ENCODE results near the gene LIAS.

LIAS gene

GRCh38 chr4:39528061-39528465 lies 69.2 kb downstream of the LIAS start:
- DNase-seq: peak in 3 of 51 donors; percentile 60 to 80 (median 63)

Data from hypothalamus (tissue), 51 donors.